ENCODE data around the gene BMP10. TPM values are rescaled to one million over a fixed set of nuclear protein-coding genes. Genes with fewer than 3 reads are reported as not detected.

Gene BMP10
- total and polyA plus RNA-seq, 8 donors, result not detected

GRCh38 chr2:68877079-68877772, 6.0 kb upstream of the BMP10 start:
- DNase-seq, result no peak

GRCh38 chr2:68870215-68870614, 982 bp downstream of the BMP10 start:
- H3K27me3 ChIP-seq, result no peaks in the 10 kb centered on the region
- H3K36me3 ChIP-seq, result no peaks in the 10 kb centered on the region
- DNase-seq (no peak), ATAC-seq (no peak)
- intact Hi-C loops (cut with DNase I), result no loop called here
- H3K4me3 ChIP-seq, result no peak overlapping the region
- H3K4me1 ChIP-seq, result no peaks in the 10 kb centered on the region
- TF ChIP-seq CTCF (IDR thresholded peaks at IDR 0.05), result no peak
- H3K9me3 ChIP-seq, result no peaks in the 10 kb centered on the region
- H3K27ac ChIP-seq, result no peak overlapping the region

More at GRCh38 chr2:68877079-68877772, 6.0 kb upstream of the BMP10 start:
- Histone ChIP-seq H3K27me3 (no peaks in the 10 kb centered on the region), H3K9me3 (no peaks in the 10 kb centered on the region), H3K36me3 (no peaks in the 10 kb centered on the region), H3K27ac (no peak overlapping the region), H3K4me3 (no peak overlapping the region), H3K4me1 (no peaks in the 10 kb centered on the region)
- no peak for TF ChIP-seq CTCF (IDR thresholded peaks at IDR 0.05)
- peak; percentile 62 for ATAC-seq
- intact Hi-C loops (cut with DNase I), result no loop called here

- TF ChIP-seq CTCF (IDR thresholded peaks at IDR 0.05), result no peak
- intact Hi-C loops (cut with DNase I), result no loop called here
- Histone ChIP-seq H3K27me3 (no peaks in the 10 kb centered on the region), H3K27ac (no peak overlapping the region), H3K36me3 (no peaks in the 10 kb centered on the region), H3K4me1 (peaks cover 0 to 18% of the 10 kb centered on the region in 2 donors), H3K4me3 (no peak overlapping the region), H3K9me3 (no peaks in the 10 kb centered on the region)
- DNase-seq (no peak), ATAC-seq (no peak)
Observed at GRCh38 chr2:68865108-68865507, 6.1 kb downstream of the BMP10 start.

GRCh38 chr2:68863996-68864395, 7.2 kb downstream of the BMP10 start:
- ATAC-seq (no peak), DNase-seq (no peak)
- H3K4me1 ChIP-seq, result peaks cover 0 to 19% of the 10 kb centered on the region in 2 donors
- H3K27ac ChIP-seq, result no peak overlapping the region
- no peaks in the 10 kb centered on the region for H3K9me3 ChIP-seq
- no peak overlapping the region for H3K4me3 ChIP-seq
- no peaks in the 10 kb centered on the region for H3K36me3 ChIP-seq
- no peak for TF ChIP-seq CTCF (IDR thresholded peaks at IDR 0.05)
- intact Hi-C loops (cut with DNase I), result no loop called here
- H3K27me3 ChIP-seq, result no peaks in the 10 kb centered on the region

GRCh38 chr2:68862889-68863288, 8.3 kb downstream of the BMP10 start:
- no peaks in the 10 kb centered on the region for H3K36me3 ChIP-seq
- ATAC-seq (no peak), DNase-seq (no peak)
- intact Hi-C loops (cut with DNase I), result no loop called here
- no peaks in the 10 kb centered on the region for H3K27me3 ChIP-seq
- H3K9me3 ChIP-seq, result no peaks in the 10 kb centered on the region
- TF ChIP-seq CTCF (IDR thresholded peaks at IDR 0.05), result no peak
- peaks cover 0 to 30% of the 10 kb centered on the region in 2 donors for H3K4me1 ChIP-seq
- no peak overlapping the region for H3K4me3 ChIP-seq
- no peak overlapping the region for H3K27ac ChIP-seq

Measured in left lung (tissue), 10 donors.